Astrocyte (in vitro differentiated cells and primary cell): ENCODE measurements around the gene PGAM4. TPM values are rescaled to one million over a fixed set of nuclear protein-coding genes. Genes with fewer than 3 reads are reported as not detected.

Experiments used
- DNase-seq: peaks from one replicate; pipeline ENCODE4 v3.0.0-alpha.2; 2010; ENCODE audit warnings: low read depth
- FAIRE-seq: peaks from 2 replicates; lab custom pipeline; 2011; peaks lifted over from hg19 to GRCh38; lab: Jason Lieb, UNC
- H2AFZ ChIP-seq: 2 replicates; pipeline ENCODE4 v1.6.0; 2012; ENCODE audit warnings: low read depth, low read length, inconsistent platforms
- H3K27ac ChIP-seq: 2 replicates; pipeline ENCODE4 v1.5.1; 2011; ENCODE audit warnings: low read depth, low read length, inconsistent platforms
- H3K27me3 ChIP-seq: 2 replicates; pipeline ENCODE4 v1.6.0; 2011; ENCODE audit warnings: low read length, inconsistent platforms; ENCODE audit not compliant: insufficient read depth
- H3K36me3 ChIP-seq: 2 replicates; pipeline ENCODE4 v1.5.1; 2011; ENCODE audit warnings: low read length, inconsistent platforms; ENCODE audit not compliant: insufficient read depth
- H3K4me1 ChIP-seq: 2 replicates; pipeline ENCODE4 v1.5.1; 2011; ENCODE audit warnings: low read length, inconsistent platforms; ENCODE audit not compliant: insufficient read depth
- H3K4me2 ChIP-seq: 2 replicates; pipeline ENCODE4 v1.6.0; 2012; ENCODE audit warnings: low read length, inconsistent platforms
- H3K4me3 ChIP-seq: 2 replicates; pipeline ENCODE4 v1.5.1; 2011; ENCODE audit warnings: low read depth, mild to moderate bottlenecking, low read length, inconsistent platforms; ENCODE audit not compliant: insufficient read depth
- H3K79me2 ChIP-seq: 2 replicates; pipeline ENCODE4 v1.6.0; 2012; ENCODE audit warnings: mild to moderate bottlenecking, low read length, inconsistent platforms; ENCODE audit not compliant: insufficient read depth
- H3K9ac ChIP-seq: 2 replicates; pipeline ENCODE4 v1.6.0; 2012; ENCODE audit warnings: mild to moderate bottlenecking, low read length, inconsistent platforms
- H3K9me3 ChIP-seq: 2 replicates; pipeline ENCODE4 v1.5.1; 2012; ENCODE audit warnings: low read depth, mild to moderate bottlenecking, low read length, inconsistent platforms; ENCODE audit not compliant: insufficient read depth
- H4K20me1 ChIP-seq: 2 replicates; pipeline ENCODE4 v1.6.0; 2012; ENCODE audit warnings: low read length, inconsistent platforms; ENCODE audit not compliant: insufficient read depth
- H3K27ac Mint-ChIP-seq: one replicate; pipeline ENCODE4 v1.8.0; 2021; ENCODE audit warnings: mild to moderate bottlenecking, mixed read lengths; ENCODE audit not compliant: unreplicated experiment
- H3K27me3 Mint-ChIP-seq: one replicate; pipeline ENCODE4 v1.8.0; 2021; ENCODE audit warnings: low read depth, mixed read lengths; ENCODE audit not compliant: unreplicated experiment
- H3K36me3 Mint-ChIP-seq: one replicate; pipeline ENCODE4 v1.8.0; 2021; ENCODE audit warnings: low read depth, mixed read lengths; ENCODE audit not compliant: unreplicated experiment
- H3K4me1 Mint-ChIP-seq: one replicate; pipeline ENCODE4 v1.8.0; 2021; ENCODE audit warnings: low read depth, mixed read lengths; ENCODE audit not compliant: unreplicated experiment
- H3K4me3 Mint-ChIP-seq: one replicate; pipeline ENCODE4 v1.8.0; 2021; ENCODE audit warnings: mild to moderate bottlenecking, moderate library complexity, mixed read lengths; ENCODE audit not compliant: unreplicated experiment
- H3K9me3 Mint-ChIP-seq: one replicate; pipeline ENCODE4 v1.8.0; 2021; ENCODE audit warnings: mild to moderate bottlenecking, mixed read lengths; ENCODE audit not compliant: unreplicated experiment
- EZH2 ChIP-seq: IDR thresholded peaks from 2 replicates; pipeline ENCODE4 v1.6.1; 2012; ENCODE audit warnings: mild to moderate bottlenecking, low read length, inconsistent platforms; ENCODE audit not compliant: insufficient read depth
- total RNA-seq: library from RNA; stranded (reverse); gene quantifications from 2 replicates; pipeline ENCODE4 v1.2.1, GENCODE V29; 2021
- TF ChIP-seq, protein P1 (sequence below): IDR thresholded peaks from 2 replicates; pipeline ENCODE4 v1.5.1; 2011; ENCODE audit warnings: low read depth, mild to moderate bottlenecking, inconsistent platforms, low read length, moderate library complexity; ENCODE audit not compliant: insufficient read depth

Gene PGAM4
- total RNA-seq, 1 donor from 2014 or later = 0.32 TPM

DNA sequence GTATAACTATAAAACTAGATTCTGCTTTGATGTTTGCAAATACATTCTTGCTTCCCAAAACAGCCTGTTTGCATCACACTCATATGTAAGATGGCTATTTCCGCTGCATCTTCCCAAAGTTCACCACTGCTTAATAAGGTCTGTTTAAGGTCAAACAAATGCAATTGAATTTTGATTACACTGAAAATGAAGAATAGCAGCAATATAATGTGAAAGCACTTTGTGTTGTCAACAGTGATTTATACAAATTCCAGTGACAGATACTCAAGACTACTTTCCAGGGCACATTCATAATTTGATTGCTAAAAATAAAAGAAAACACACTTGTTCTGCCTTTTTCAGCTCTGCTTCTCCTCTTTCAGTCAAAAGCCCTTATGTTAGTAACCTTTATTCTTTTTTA lies 8.1 kb upstream of the PGAM4 start:
- H3K4me2 ChIP-seq = no peak overlapping the region
- no peak overlapping the region for H3K27ac Mint-ChIP-seq
- DNase-seq (no peak), FAIRE-seq (peak; percentile 91)
- no peaks in the 10 kb centered on the region for H3K4me1 ChIP-seq
- H3K36me3 Mint-ChIP-seq = no peaks in the 10 kb centered on the region
- H4K20me1 ChIP-seq = no peaks in the 10 kb centered on the region
- no peak overlapping the region for H2AFZ ChIP-seq
- H3K4me3 ChIP-seq = no peak overlapping the region
- no peak overlapping the region for H3K4me3 Mint-ChIP-seq
- no peaks in the 10 kb centered on the region for H3K9me3 ChIP-seq
- no peaks in the 10 kb centered on the region for H3K36me3 ChIP-seq
- no peaks in the 10 kb centered on the region for H3K79me2 ChIP-seq
- H3K9me3 Mint-ChIP-seq = no peaks in the 10 kb centered on the region
- H3K4me1 Mint-ChIP-seq = no peaks in the 10 kb centered on the region
- H3K27ac ChIP-seq = no peak overlapping the region
- no peaks in the 10 kb centered on the region for H3K27me3 Mint-ChIP-seq
- TF ChIP-seq EZH2 = no peak
- TF ChIP-seq, protein P1, sequence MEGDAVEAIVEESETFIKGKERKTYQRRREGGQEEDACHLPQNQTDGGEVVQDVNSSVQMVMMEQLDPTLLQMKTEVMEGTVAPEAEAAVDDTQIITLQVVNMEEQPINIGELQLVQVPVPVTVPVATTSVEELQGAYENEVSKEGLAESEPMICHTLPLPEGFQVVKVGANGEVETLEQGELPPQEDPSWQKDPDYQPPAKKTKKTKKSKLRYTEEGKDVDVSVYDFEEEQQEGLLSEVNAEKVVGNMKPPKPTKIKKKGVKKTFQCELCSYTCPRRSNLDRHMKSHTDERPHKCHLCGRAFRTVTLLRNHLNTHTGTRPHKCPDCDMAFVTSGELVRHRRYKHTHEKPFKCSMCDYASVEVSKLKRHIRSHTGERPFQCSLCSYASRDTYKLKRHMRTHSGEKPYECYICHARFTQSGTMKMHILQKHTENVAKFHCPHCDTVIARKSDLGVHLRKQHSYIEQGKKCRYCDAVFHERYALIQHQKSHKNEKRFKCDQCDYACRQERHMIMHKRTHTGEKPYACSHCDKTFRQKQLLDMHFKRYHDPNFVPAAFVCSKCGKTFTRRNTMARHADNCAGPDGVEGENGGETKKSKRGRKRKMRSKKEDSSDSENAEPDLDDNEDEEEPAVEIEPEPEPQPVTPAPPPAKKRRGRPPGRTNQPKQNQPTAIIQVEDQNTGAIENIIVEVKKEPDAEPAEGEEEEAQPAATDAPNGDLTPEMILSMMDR = no peak
- H3K27me3 ChIP-seq = no peaks in the 10 kb centered on the region
- H3K9ac ChIP-seq = no peak overlapping the region

DNA sequence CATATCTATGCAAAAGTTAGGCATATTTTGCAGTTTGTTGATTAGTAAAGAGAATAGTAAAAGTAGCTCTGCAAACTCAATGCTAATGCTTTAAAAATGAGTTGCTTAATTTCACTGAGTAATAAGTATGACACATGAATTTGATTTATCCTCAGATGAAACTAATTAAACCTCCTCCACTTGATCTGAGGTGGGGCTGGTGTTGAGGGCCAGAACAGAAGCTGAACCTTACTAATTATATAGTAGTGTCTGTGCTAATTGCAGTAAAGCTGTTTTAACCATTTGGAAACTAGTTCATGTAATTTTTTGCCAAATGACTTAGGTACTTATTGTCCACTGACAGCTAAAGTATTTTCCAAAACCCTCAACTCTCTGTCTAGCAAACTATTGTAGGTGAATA lies 7.7 kb upstream of the PGAM4 start:
- Histone ChIP-seq H3K4me3 (no peak overlapping the region), H3K36me3 (no peaks in the 10 kb centered on the region), H3K4me1 (no peaks in the 10 kb centered on the region), H3K9me3 (no peaks in the 10 kb centered on the region), H3K27ac (no peak overlapping the region), H3K9ac (no peak overlapping the region), H3K4me2 (no peak overlapping the region), H2AFZ (no peak overlapping the region), H3K79me2 (no peaks in the 10 kb centered on the region), H4K20me1 (no peaks in the 10 kb centered on the region), H3K27me3 (no peaks in the 10 kb centered on the region)
- no peak overlapping the region for H3K27ac Mint-ChIP-seq
- H3K4me3 Mint-ChIP-seq = no peak overlapping the region
- H3K9me3 Mint-ChIP-seq = no peaks in the 10 kb centered on the region
- H3K4me1 Mint-ChIP-seq = no peaks in the 10 kb centered on the region
- H3K36me3 Mint-ChIP-seq = no peaks in the 10 kb centered on the region
- FAIRE-seq = no peak
- no peaks in the 10 kb centered on the region for H3K27me3 Mint-ChIP-seq
- TF ChIP-seq, protein P1 = no peak
- TF ChIP-seq EZH2 = no peak
- DNase-seq = no peak

DNA sequence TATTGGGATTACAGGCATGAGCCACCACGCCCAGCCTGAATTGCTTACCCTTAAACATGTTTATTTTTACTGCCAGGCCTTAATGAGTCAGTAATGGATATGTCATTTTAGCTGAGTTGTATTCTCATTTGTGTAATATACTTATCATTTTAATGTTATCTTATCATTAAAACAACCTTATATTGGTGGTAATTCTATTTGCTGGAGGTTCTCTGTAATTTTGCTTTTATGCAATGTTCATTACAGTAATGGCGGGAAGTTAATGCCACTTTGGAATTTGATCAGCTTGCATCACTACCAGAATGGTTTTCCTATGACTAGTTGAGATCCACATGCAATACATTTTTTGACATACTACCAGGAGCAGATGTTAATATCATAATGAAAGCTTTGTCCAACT lies 6.3 kb upstream of the PGAM4 start:
- H3K4me1 ChIP-seq = no peaks in the 10 kb centered on the region
- H3K4me2 ChIP-seq = no peak overlapping the region
- H3K27me3 ChIP-seq = no peaks in the 10 kb centered on the region
- no peak overlapping the region for H3K27ac ChIP-seq
- Mint-ChIP-seq H3K27me3 (no peaks in the 10 kb centered on the region), H3K36me3 (no peaks in the 10 kb centered on the region), H3K27ac (no peak overlapping the region), H3K9me3 (no peaks in the 10 kb centered on the region), H3K4me1 (no peaks in the 10 kb centered on the region), H3K4me3 (no peak overlapping the region)
- no peak for TF ChIP-seq EZH2
- TF ChIP-seq, protein P1 = no peak
- FAIRE-seq = no peak
- H3K4me3 ChIP-seq = no peak overlapping the region
- H3K9me3 ChIP-seq = no peaks in the 10 kb centered on the region
- H3K79me2 ChIP-seq = no peaks in the 10 kb centered on the region
- H3K9ac ChIP-seq = no peak overlapping the region
- no peaks in the 10 kb centered on the region for H4K20me1 ChIP-seq
- DNase-seq = no peak
- no peak overlapping the region for H2AFZ ChIP-seq
- H3K36me3 ChIP-seq = no peaks in the 10 kb centered on the region
